Kasumi-1 (cell line): ENCODE data around the gene CAMK2A.
"Not testable (repeated sequence)": the region's sequence is repeated elsewhere in the genome, so short reads cannot be mapped to it uniquely, and the experiment has no call there.

Experiments
- DNase-seq, 2 experiments: peaks; one replicate each; lab custom pipeline; 2025; lab: John Stamatoyannopoulos, UW

The CAMK2A gene

DNA sequence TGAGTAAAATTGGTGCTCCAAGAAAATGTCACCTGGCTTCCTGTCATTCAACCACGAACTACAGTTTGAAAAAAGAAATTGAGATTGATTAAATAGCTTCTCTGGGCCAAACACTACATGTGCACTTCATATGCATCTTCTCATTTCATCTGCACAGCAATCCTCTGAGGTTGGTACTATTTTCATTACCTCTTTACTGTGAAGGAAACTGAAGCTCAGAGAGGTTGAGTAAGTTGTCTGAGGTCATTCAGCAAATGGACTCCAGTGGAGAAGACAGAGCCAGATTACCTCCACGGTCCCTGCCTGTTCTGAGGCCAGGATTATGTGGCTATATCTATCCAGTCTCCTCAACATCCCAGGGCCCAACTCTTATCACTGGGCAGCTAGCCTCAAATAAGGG, 53.3 kb downstream of the CAMK2A start:
- DNase-seq: no peak

DNA sequence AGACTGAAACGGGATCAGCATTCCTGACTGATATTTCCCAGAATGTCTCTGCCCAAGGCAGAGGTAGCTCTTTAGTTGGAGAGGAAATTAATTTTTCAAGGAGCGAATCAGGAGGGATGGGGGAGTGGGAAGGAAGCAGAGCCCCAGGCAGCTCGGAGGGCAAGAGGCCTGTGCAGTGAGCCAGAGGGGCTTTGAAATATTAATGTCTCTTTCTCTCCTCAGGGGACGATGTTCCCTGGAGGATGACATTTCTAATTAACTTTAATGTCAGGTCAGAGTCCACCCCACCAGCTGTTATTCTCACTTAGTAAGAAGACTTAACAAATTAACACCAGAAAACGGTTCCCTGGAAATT, 54.1 kb downstream of the CAMK2A start:
- no peak for DNase-seq

DNA sequence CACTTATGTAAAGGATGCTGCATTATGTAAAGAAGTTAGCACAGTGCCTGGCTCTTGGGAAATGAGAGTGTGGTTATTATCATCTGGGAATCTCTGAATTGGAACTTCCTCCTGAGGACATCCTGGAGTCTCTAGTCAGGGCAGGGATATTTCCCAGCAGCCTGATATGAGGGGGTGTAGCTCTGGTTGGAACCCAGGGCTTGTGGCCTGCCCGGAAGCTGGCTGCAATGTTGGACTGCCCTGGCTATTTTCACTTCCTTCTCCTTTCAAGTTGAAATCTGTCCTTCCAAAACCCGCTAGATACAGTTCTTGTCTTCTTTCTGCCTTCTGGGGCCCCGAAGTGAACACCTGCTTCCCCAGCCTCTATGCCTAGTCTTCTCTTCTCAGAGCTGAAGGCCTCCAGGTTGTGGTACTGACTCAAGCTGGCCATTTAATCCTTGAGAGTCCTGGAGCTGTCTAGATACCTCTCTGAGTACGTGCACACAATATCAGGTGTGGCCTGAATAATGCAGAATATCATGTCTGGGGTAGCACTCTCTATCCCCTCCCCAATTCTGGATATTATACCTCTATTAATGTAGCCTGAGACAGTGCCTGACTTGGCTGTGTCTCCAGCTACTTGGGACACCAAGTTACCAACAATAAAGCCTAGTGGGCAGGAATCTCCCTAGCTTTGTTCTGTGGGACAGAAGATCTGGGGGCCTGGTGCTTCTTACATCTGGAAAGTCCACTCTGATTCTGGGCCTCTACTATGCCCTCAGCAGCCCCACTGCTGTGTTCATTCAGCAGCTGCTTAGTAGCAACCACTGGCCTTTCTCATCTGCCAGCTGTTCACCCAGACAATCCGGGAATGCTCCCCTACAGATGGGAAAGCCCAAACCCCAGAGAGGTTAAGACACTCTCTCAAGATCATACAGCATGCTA, 54.7 kb downstream of the CAMK2A start:
- DNase-seq: no peak

DNA sequence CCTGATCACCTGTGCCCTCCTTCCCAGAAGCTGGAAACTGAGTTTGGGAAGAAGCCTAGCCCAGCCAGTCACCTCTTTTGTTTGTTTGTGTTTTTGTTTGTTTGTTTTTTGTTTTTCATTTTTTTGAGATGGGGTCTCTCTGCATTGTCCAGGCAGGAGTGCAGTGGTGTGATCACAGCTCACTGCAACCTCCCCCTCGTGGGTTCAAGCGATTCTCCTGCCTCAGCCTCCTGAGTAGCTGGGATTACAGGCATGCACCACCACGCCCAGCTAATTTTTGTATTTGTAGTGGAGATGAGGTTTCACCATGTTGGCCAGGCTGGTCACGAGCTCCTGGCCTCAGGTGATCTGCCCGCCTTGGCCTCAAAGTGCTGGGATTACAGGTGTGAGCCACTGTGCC, 55.9 kb downstream of the CAMK2A start:
- DNase-seq: not testable (repeated sequence)

DNA sequence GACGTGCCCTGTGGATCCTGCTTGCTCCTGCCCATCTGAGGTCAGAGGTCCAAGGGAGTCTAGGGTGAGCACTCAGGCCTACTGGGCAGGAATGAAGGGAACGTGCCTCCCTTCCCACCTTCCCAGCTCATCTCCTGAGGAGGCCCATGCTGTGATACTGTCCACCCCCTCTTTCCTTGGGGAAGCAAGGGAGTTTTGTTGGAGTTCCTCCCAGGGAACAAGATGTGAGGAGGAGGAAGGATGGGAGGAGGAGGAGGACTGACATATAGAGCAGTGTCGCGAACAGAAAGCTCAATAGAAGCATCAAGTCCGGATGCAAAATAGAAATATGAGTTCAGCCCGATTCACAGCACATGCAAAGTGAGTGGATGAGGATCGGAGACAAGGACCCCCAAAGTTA, 58.7 kb downstream of the CAMK2A start:
- no peak for DNase-seq

DNA sequence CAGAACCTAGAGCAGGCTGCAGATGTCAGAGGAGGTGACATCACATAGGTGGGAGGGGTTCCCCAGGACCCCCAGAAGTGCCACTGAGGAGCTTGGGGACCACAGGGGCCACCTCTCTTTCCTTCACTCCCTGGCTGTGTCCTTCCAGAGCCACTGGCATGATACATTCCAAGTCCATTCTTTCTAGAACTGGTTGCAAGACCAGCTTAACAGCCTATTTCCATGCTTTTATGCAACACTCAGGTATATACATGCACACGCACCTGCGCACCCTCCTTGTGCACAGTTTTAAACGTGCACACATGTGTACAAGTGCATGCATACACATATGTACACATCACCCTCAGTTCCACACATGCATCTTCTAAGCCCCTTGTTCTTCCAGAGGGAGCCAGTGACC, 60.0 kb downstream of the CAMK2A start:
- no peak for DNase-seq

DNA sequence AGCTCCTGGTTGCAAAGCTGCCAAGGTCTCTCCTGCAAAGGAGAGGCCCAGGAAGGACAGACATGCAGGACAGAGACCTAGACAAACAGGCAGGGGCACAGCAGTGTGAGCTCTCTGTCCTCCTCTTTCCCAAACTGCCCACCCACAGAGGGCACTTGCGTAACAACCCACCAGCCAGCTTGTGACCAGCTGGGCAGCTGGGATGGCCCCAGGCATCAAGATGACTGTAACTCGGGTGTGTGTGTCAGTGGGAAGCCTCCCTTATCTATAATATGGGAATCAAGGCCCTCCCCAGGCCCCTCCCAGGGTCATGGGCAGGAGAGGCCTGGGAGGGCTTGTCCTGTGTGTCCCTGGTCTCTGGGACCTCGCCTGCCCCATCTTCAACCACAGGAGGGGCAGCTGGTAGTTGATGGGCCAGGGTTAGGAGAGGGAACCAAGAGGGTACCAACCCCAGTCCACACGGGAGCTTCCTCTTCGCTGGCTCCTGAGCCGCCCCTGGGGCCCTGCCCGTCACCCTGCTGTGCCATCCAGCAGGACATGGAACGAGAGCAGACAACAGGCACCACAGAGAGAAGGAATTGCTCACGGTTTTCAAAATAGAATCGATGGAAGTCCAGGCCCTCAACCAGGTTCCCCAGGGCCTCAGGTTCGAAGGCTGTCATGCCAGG, 61.8 kb downstream of the CAMK2A start:
- no peak for DNase-seq

DNA sequence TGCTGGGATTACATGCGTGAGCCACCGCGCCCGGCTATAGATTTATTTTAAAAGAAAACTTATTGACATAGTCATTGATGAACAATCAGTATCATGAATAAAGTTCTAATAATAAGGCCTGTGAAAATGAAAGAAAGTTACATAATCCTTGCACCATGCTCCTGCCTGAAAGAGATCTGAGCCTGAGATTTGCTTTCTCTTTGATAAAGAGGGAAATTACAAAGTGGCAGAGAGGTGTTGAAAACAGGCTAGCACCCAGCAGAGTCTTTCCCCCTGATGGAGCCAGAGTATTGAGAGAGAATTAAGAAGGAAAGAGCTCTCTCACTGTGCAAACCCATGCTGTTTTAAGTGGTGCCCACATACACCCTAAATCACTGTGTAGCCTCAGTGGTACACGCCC, 62.5 kb downstream of the CAMK2A start:
- DNase-seq: no peak

DNA sequence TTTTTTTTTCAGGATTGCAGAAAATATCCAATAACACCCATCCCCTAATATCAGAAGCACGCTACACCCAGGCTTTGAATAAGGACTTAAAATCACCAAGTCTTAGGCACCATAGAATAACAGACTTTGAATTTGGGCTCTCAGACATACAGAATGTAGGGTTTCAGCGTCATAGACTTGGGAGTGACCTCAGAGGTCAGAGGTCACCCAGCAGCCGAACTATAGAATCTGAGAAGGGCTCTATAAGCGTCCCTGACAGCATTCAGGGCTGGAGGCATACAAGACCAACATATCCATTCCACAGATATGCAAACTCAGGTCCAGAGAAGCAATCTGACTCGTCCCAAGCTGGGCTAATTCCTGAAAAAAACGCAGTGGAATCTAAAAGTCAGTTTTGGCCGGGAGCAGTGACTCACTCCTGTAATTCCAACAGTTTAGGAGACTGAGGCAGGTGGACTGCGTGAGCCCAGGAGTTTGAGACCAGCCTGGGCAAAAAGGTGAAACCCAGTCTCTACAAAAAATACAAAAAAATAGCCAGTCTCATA, 65.0 kb downstream of the CAMK2A start:
- no peak for DNase-seq

DNA sequence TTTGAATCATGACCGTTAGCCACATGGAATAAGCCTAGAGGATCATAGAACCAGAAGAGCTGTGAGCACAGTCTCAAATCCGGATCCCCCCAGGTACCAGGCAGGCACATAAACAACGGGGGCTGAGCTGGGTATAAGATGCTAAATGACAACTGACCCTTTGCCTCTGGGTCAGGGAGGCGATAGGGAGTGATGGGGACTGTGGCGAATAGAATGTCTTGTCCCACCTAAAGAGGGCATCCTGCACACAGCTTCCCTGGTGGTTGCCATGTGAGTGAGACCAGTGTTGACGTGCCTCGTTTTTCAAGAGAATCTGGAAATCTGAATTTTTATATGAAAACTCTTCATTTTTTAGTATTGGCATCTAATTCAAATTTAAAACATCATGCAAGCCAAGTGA, 66.1 kb downstream of the CAMK2A start:
- DNase-seq: no peak

DNA sequence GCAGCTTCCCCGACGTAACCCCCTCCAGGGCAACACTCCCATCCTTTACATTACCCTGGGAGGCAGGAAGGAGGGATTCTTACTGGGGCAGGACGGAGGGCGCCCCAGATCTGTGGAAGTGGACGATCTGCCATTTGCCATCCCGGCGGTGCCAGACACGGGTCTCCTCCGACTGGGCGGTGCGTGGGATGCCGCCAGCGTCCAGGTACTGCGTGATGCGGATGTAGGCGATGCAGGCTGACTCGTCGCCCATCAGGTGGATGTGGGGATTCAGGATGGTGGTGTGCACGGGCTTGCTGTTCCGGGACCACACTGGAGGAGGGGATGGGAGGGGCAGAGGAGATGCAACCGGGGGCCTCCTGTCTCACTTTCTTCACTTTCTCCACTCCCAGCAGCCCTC, 66.7 kb downstream of the CAMK2A start:
- no peak for DNase-seq

DNA sequence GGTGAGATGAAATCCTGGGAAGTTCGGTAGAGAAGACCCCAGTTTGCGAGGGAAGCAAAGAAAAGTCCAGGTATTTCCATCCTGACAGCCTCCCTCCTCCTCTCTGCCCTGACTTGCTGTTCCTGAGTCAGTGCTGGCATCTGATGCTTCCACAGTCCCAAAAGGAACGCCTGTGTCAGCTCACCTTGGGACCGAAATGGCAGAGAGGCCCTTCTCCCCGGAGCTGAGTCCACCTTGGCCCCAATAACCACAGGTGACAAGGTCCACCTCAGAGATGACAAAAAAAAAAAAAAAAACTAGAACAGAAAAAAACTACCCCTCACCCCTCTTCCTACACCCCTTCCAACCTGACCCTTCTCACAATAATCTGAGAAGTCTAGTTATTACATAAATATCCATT, 68.1 kb downstream of the CAMK2A start:
- no peak for DNase-seq

DNA sequence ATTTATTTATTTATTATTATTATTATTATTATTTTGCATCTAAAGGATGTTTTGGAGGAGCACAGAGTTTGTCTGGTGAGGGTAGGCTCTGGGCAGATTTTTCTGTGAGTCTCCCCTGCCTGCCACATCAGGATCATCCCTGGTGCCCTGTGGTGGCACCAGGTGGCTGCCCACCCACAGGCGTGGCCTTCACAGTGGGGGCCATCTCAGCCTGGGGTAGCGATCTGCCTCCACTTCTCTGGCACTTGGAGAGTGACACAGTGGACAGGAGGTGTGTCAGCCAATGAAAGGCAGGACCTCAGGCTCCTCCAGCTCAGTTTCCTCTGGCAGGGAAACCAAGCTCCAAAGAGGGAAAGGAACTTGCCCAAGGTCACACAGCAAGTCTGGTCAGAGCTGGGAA, 69.7 kb downstream of the CAMK2A start:
- no peak for DNase-seq

DNA sequence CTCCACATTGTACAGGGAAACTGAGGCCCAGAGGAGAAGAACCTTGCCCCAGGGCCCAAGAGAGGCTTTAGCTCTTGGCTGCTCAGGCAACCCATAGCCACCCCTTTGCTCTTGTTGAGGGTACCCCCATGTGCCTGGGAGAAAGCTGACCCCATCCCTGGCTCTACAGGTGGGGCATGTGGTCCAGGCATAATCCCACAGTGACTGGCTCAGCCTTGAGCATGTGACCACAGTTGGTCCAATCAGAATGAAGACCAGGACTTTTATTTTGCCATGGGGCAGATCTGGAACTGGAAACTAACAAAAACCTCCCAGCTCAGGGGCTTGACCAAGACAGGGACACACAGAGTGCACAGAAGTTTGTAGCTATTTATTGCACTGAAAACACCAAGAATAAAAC, 70.4 kb downstream of the CAMK2A start:
- no peak for DNase-seq

DNA sequence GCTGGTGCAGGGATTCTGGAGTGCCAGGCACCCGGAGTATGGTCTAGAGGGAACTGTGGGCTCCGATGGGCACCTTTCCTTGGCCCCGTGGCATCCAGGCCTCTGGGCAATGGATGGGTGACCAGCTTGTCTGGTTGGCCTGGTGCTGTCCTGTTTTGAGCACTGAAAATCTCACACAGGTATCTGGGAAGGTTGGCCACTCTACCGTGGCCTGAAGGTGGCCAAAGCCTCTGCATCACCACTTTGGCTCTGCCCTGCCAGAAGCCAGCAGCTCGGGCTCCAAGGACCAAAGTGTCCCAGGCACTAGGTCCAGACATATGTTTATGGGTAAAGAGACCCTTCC, 70.9 kb downstream of the CAMK2A start:
- DNase-seq: no peak

DNA sequence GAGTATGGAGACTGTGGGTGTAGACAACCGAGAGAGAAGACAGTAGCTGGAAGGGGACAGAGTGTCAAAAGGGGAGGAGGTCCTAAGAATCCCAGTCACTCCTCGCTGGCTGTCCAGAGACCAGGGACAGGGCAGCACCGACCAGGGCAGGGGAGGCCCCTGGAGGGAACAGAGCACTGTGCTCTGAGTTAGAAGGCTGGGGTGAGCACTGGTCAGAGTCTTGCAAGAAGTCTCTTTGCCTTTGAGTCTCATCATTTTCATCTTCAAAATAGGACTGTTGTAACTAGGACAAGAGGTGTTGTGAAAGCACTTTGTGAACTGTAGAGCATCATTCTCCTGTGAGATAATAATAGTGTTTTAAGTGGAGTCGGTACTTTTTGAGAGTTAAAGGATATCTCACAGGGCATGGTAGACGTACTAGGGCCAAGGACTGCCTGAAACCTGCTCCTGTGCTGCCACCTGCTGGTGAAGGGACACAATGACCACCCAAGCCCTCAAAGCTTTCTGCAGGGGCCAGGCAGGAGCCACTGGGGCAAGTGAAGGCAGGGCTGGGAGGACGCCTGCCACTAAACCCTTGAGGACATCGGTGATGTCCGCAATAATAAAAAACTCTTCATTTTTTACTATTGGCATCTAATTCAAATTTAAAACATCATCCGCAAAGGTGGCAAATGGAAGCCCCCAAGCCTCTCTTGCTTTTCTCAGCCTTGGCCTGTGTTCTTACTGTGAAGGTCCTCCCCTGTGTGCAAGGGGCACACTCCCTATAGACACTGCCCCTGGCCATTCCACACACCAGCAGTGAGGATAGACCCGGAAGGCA, 71.5 kb downstream of the CAMK2A start:
- peak; percentile 87 to 90 for DNase-seq

DNA sequence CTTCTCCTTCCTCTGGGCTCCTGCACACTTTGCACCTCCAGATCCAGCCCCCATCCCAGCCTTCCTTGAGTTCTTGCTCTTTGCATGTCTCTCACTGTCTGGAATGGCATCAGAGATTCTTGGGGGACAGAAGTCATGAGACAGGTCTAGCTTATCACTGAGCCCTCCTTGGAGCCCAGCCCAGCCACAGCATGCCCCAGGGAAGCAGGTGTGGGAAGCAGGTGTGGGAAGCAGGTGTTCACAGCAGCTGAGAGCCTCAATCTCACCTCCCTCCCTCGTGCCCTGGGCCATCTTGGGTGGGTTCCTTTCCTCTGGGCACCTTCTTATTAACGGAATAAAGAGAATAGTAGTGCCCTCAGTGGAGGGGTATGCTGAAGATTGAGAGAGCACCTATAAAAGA, 72.5 kb downstream of the CAMK2A start:
- no peak for DNase-seq

DNA sequence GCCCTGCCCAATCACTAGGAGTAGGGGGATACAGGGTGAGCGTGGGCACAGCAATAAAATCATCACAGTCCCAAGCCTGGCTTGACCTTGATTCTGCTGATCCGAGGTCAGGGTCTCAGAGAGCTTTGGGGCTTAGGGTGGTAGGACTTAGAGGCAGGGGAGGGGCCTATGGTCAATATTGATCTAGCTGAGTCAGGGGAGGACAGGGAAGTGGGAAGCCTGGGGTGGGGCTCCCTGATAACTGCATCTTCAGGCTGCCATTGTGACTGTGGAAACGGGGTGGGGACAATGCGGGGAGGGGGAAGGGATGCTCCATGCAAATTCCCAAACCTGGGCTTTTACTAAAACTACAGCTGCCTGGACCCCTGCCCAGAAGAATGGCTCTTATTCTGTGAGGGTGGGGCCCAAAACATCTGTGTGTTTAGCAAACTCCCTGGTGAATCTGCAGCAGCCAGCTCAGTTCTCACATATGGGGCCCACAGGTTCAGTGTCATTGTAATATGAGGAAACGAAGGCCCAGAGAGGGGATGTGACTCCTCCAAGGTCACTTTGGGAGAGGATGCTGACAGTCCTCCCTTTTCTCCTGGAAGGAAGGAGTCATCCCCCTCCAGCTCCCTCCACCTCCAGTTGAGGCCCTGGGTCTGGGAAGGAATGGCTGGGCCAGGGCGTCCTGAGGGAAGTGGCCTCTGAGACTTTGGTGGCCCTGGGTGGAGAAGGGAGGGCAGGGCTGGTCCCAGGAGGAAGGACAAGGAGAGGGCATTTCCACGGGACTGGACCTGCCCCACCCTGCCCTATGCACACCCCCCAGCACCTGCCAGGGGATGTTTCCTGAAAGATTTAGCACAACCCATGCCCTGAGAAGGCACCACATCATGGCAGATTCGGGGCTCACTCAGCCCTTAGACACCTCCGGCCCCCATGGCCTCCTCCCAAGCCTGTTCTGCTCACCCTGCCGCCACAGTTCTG, 73.3 kb downstream of the CAMK2A start:
- DNase-seq: no peak

DNA sequence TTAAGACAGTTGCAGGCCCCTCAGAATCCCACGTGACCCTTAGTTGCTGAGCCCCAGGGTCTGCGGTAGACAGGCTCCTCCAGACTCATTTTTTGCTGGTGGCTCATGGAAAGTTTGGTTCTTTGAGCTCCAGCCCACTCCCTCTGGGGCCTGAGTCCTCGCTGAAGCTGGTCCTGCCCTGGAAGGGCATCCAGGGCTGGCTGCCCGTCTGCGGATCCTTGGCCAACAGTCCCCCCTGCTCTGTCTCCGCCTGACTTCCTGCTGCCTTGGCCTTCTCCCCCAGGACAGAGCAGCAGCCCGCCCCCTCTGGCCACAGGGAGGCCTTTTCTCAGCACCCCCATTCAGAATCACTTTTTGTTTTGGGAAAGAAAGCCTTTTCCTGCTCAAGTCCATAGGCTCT, 75.3 kb downstream of the CAMK2A start:
- DNase-seq: no peak

DNA sequence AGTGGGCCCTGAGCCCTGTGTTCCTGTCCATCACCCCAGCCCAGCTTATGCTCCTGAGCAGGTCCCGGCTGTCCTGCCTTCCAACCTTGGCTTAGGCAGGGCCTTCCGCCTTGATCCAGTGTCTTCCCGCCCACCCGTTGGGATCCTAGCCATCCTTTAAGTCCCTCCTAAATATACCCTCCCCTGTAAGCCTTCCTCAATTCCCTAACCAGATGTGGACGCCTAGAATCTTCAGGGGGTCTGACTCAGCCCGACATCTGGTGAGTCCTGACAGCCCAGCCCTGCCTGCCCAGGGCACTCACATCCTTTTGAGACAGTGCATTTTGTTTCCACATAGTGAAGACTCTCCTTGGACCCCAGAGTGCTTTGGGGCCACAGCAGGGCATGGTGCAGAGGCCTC, 76.0 kb downstream of the CAMK2A start:
- DNase-seq: no peak
